ENCODE data around the gene AIF1L. TPM values are rescaled to one million over a fixed set of nuclear protein-coding genes. Genes with fewer than 3 reads are reported as not detected.

The AIF1L gene
- total and polyA plus RNA-seq, 3 donors from 2014 or later, result 8.3 to 24.6 (median 14.9) TPM

GRCh38 chr9:131081868-131082267 is 14.5 kb upstream of the AIF1L start:
- H3K27me3 ChIP-seq, result no peaks in the 10 kb centered on the region
- no peak for DNase-seq
- H3K9me3 ChIP-seq, result no peaks in the 10 kb centered on the region
- H3K4me1 ChIP-seq, result no peaks in the 10 kb centered on the region
- 89 to 95% methylated on average over 6 to 9 of the region's 9 CpGs for WGBS, 2 donors
- H3K27ac ChIP-seq, result no peak overlapping the region
- H3K36me3 ChIP-seq (ENCODE audit: low read depth, missing control alignments), result no peaks in the 10 kb centered on the region
- intact Hi-C loops (cut with DNase I; ENCODE audit: low total_unique reads), result no loop called here
- no peak for TF ChIP-seq CTCF (IDR thresholded peaks at IDR 0.05)
- TF ChIP-seq POLR2A (IDR thresholded peaks at IDR 0.05), result no peak
- H3K4me3 ChIP-seq, result no peak overlapping the region

- intact Hi-C loops (cut with DNase I; ENCODE audit: low total_unique reads), result no loop called here
- 73 to 92% methylated on average over 8 to 11 of the region's 11 CpGs for WGBS, 2 donors
- Histone ChIP-seq H3K4me3 (no peak overlapping the region), H3K36me3 (ENCODE audit: low read depth, missing control alignments) (no peaks in the 10 kb centered on the region), H3K4me1 (no peaks in the 10 kb centered on the region), H3K27me3 (no peaks in the 10 kb centered on the region), H3K9me3 (no peaks in the 10 kb centered on the region), H3K27ac (no peak overlapping the region)
- no peak for DNase-seq
- TF ChIP-seq CTCF (IDR thresholded peaks at IDR 0.05), result no peak
Measured at GRCh38 chr9:131082774-131083512, 13.4 kb upstream of the AIF1L start.

- no peak for DNase-seq
- Histone ChIP-seq H3K4me3 (no peak overlapping the region), H3K27me3 (no peaks in the 10 kb centered on the region), H3K9me3 (no peaks in the 10 kb centered on the region), H3K27ac (no peak overlapping the region), H3K4me1 (no peaks in the 10 kb centered on the region), H3K36me3 (ENCODE audit: low read depth, missing control alignments) (no peaks in the 10 kb centered on the region)
- 80 to 82% methylated on average over 8 of the region's 8 CpGs for WGBS, 2 donors
- TF ChIP-seq CTCF (IDR thresholded peaks at IDR 0.05), result no peak
- no peak for TF ChIP-seq POLR2A (IDR thresholded peaks at IDR 0.05)
- intact Hi-C loops (cut with DNase I; ENCODE audit: low total_unique reads), result no loop called here
Measured at GRCh38 chr9:131084661-131085369, 11.5 kb upstream of the AIF1L start.

DNA sequence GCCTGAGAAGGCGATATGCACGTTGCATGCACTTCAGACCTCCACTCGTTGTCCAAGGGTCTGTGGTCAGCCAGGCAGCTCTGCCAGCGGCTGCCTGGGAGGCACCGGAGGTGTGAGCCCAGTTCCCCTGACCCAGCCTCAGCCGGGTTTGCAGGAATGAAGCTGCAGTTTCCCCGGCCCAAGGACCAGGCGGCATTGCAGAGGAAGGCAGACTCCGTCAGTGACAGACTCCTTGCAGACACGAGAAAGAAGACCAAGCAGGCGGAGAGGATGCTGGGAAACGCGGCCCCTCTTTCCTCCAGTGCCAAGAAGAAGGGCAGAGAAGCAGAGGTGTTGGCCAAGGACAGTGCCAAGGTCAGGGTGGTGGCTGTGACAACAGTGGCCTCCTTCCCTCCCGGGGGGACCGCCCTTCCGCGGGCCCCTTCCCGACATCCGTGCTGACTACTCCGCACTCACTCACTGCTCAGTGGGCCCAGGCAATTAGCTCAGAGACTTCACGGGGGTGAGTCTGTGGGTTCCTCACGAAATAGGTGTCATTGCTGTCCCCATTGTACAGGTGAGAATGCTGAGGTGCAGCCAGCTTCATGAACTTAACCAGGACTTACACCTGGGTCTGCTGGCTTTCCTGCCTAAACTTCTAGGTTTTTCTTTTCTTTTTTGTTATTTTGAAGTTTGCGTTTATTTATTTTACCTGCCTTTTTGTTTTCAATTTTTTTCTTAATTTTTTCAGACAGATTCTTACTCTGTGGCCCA is 10.8 kb upstream of the AIF1L start:
- H3K4me1 ChIP-seq, result no peaks in the 10 kb centered on the region
- H3K27ac ChIP-seq, result no peak overlapping the region
- H3K36me3 ChIP-seq (ENCODE audit: low read depth, missing control alignments), result no peaks in the 10 kb centered on the region
- H3K4me3 ChIP-seq, result no peak overlapping the region
- no peak for DNase-seq
- no peaks in the 10 kb centered on the region for H3K9me3 ChIP-seq
- intact Hi-C loops (cut with DNase I; ENCODE audit: low total_unique reads), result no loop called here
- WGBS, 2 donors, result 68 to 69% methylated on average over 18 to 23 of the region's 23 CpGs
- TF ChIP-seq CTCF (IDR thresholded peaks at IDR 0.05), result no peak
- no peaks in the 10 kb centered on the region for H3K27me3 ChIP-seq
